Type B pancreatic cell (in vitro differentiated cells): ENCODE data around the gene ZNF574. TPM values are rescaled to one million over a fixed set of nuclear protein-coding genes. Genes with fewer than 3 reads are reported as not detected.

ENCODE experiments used
- DNase-seq: peaks from one replicate; pipeline ENCODE4 v3.0.0; 2021; ENCODE audit warnings: mixed read lengths; ENCODE audit not compliant: unreplicated experiment; ENCODE audit errors: extremely low spot score
- H3K27ac Mint-ChIP-seq: 2 replicates; pipeline ENCODE4 v1.8.0; 2021; ENCODE audit warnings: mild to moderate bottlenecking, mixed read lengths
- H3K27me3 Mint-ChIP-seq: 2 replicates; pipeline ENCODE4 v1.8.0; 2021; ENCODE audit warnings: mixed read lengths
- H3K36me3 Mint-ChIP-seq: 2 replicates; pipeline ENCODE4 v1.8.0; 2021; ENCODE audit warnings: mixed read lengths
- H3K4me1 Mint-ChIP-seq: one replicate; pipeline ENCODE4 v1.8.0; 2021; ENCODE audit warnings: mixed read lengths; ENCODE audit not compliant: unreplicated experiment
- H3K4me3 Mint-ChIP-seq: 2 replicates; pipeline ENCODE4 v1.8.0; 2021; ENCODE audit warnings: mild to moderate bottlenecking, mixed read lengths
- H3K9me3 Mint-ChIP-seq: 2 replicates; pipeline ENCODE4 v1.8.0; 2021; ENCODE audit warnings: mixed read lengths
- CTCF ChIP-seq: fragments of 200-600 bp; sonication (generic); conservative IDR thresholded peaks from 2 replicates; pipeline ENCODE4 v1.5.0; 2021; ENCODE audit warnings: antibody characterized with exemption, mild to moderate bottlenecking
- total RNA-seq: library from RNA; stranded (reverse); gene quantifications from 2 replicates; pipeline ENCODE4 v1.2.1, GENCODE V29; 2021; ENCODE audit warnings: low replicate concordance

Gene ZNF574
- total RNA-seq, 1 donor from 2014 or later = 20.1 TPM

GRCh38 chr19:42125536-42125935, 49.6 kb downstream of the ZNF574 start:
- no peak for TF ChIP-seq CTCF
- no peak overlapping the region for H3K4me3 Mint-ChIP-seq
- DNase-seq = no peak

GRCh38 chr19:42126574-42126973, 50.6 kb downstream of the ZNF574 start:
- TF ChIP-seq CTCF = no peak
- no peaks in the 10 kb centered on the region for H3K4me1 Mint-ChIP-seq
- no peak overlapping the region for H3K4me3 Mint-ChIP-seq
- no peak overlapping the region for H3K27ac Mint-ChIP-seq
- no peaks in the 10 kb centered on the region for H3K9me3 Mint-ChIP-seq
- no peaks in the 10 kb centered on the region for H3K36me3 Mint-ChIP-seq
- no peak for DNase-seq
- peaks cover 63% of the 10 kb centered on the region for H3K27me3 Mint-ChIP-seq

More at GRCh38 chr19:42125536-42125935, 49.6 kb downstream of the ZNF574 start:
- H3K4me1 Mint-ChIP-seq = no peaks in the 10 kb centered on the region
- peaks cover 60% of the 10 kb centered on the region for H3K27me3 Mint-ChIP-seq
- no peaks in the 10 kb centered on the region for H3K9me3 Mint-ChIP-seq
- H3K36me3 Mint-ChIP-seq = no peaks in the 10 kb centered on the region
- no peak overlapping the region for H3K27ac Mint-ChIP-seq

- TF ChIP-seq CTCF = no peak
- no peaks in the 10 kb centered on the region for H3K4me1 Mint-ChIP-seq
- peaks cover 75% of the 10 kb centered on the region for H3K27me3 Mint-ChIP-seq
- no peaks in the 10 kb centered on the region for H3K9me3 Mint-ChIP-seq
- no peak overlapping the region for H3K4me3 Mint-ChIP-seq
- no peak for DNase-seq
- no peaks in the 10 kb centered on the region for H3K36me3 Mint-ChIP-seq
- H3K27ac Mint-ChIP-seq = no peak overlapping the region
These were observed 53.7 kb downstream of the ZNF574 start for GRCh38 chr19:42129399-42130253.

GRCh38 chr19:42130254-42130573, 54.2 kb downstream of the ZNF574 start:
- TF ChIP-seq CTCF = no peak
- peaks cover 73% of the 10 kb centered on the region for H3K27me3 Mint-ChIP-seq
- H3K27ac Mint-ChIP-seq = no peak overlapping the region

More at GRCh38 chr19:42130254-42130573, 54.2 kb downstream of the ZNF574 start:
- Mint-ChIP-seq H3K4me1 (no peaks in the 10 kb centered on the region), H3K4me3 (no peak overlapping the region), H3K36me3 (no peaks in the 10 kb centered on the region), H3K9me3 (no peaks in the 10 kb centered on the region)
- DNase-seq = no peak

Other genes starting within 250 kb of the ZNF574 start
- gene LYPD4, start 231.5 kb upstream of the ZNF574 start, total RNA-seq = not detected in 2 replicates
- not detected in 2 replicates for gene DMRTC2, start 231.1 kb upstream of the ZNF574 start, total RNA-seq
- 3,159 and 4,081 TPM in 2 replicates for gene RPS19, start 215.9 kb upstream of the ZNF574 start, total RNA-seq
- gene CD79A, start 198.9 kb upstream of the ZNF574 start, total RNA-seq = 0.48 and 0.52 TPM in 2 replicates
- gene ARHGEF1, start 193.0 kb upstream of the ZNF574 start, total RNA-seq = 51.7 and 58.9 TPM in 2 replicates
- 0.17 and 0.24 TPM in 2 replicates for gene ERFL, start 147.7 kb upstream of the ZNF574 start, total RNA-seq
- gene RABAC1, start 116.8 kb upstream of the ZNF574 start, total RNA-seq = 124 and 140 TPM in 2 replicates
- 5.6 TPM in 1 of 2 replicates, not detected in the other for gene ATP1A3, start 81.9 kb upstream of the ZNF574 start, total RNA-seq
- gene GRIK5, start 6.0 kb upstream of the ZNF574 start, total RNA-seq = 1.8 and 5.8 TPM in 2 replicates
- 0.57 and 1.7 TPM in 2 replicates for gene POU2F2, start 56.3 kb downstream of the ZNF574 start, total RNA-seq
- 23.7 and 29.3 TPM in 2 replicates for gene DEDD2, start 141.5 kb downstream of the ZNF574 start, total RNA-seq
- gene ZNF526, start 144.1 kb downstream of the ZNF574 start, total RNA-seq = 18.2 and 19.3 TPM in 2 replicates
- gene GSK3A, start 166.4 kb downstream of the ZNF574 start, total RNA-seq = 43.5 and 49.1 TPM in 2 replicates
- 54.9 and 78.9 TPM in 2 replicates for gene ERF, start 179.0 kb downstream of the ZNF574 start, total RNA-seq
- 44.8 and 70.3 TPM in 2 replicates for gene CIC, start 193.1 kb downstream of the ZNF574 start, total RNA-seq
- gene PRR19, start 226.0 kb downstream of the ZNF574 start, total RNA-seq = 2.2 and 2.4 TPM in 2 replicates
- 50.3 and 97.4 TPM in 2 replicates for gene PAFAH1B3, start 226.5 kb downstream of the ZNF574 start, total RNA-seq
- gene TMEM145, start 237.1 kb downstream of the ZNF574 start, total RNA-seq = 0.88 and 3.6 TPM in 2 replicates
- gene MEGF8, start 249.5 kb downstream of the ZNF574 start, total RNA-seq = 30.7 and 49.5 TPM in 2 replicates